ENCODE measurements around the gene MEOX2. TPM values are rescaled to one million over a fixed set of nuclear protein-coding genes. Genes with fewer than 3 reads are reported as not detected.

MEOX2 gene
- total and polyA plus RNA-seq, 2 experiments from 2014 or later: not detected

GRCh38 chr7:15681186-15681585 lies 5.3 kb downstream of the MEOX2 start:
- in situ Hi-C loops (cut with MboI): no loop called here
- Histone ChIP-seq H3K9me3 (ENCODE audit: low read depth) (no peaks in the 10 kb centered on the region), H2AFZ (no peak overlapping the region), H4K20me1 (ENCODE audit: insufficient read depth) (no peaks in the 10 kb centered on the region), H3F3A (ENCODE audit: insufficient read depth) (no peaks in the 10 kb centered on the region), H3K4me2 (ENCODE audit: unreplicated experiment) (no peak overlapping the region), H3K9ac (no peak overlapping the region), H3K27ac (no peak overlapping the region), H3K9me2 (ENCODE audit: insufficient read depth) (no peaks in the 10 kb centered on the region), H3K79me2 (ENCODE audit: insufficient read depth) (no peaks in the 10 kb centered on the region), H3K4me3 (no peak overlapping the region), H3K36me3 (ENCODE audit: low read depth) (no peaks in the 10 kb centered on the region), H3K4me1 (ENCODE audit: insufficient read depth) (peaks cover 4% of the 10 kb centered on the region; the same call in 1 of the 2 replicates), H3K27me3 (replicated peaks; ENCODE audit: insufficient read depth) (peaks cover 50% of the 10 kb centered on the region)
- no peak for DNase-seq
- TF ChIP-seq EZH2 (IDR thresholded peaks at IDR 0.05; ENCODE audit: insufficient read depth, poor library complexity, severe bottlenecking): no peak
- no peak for TF ChIP-seq EZH2phosphoT487 (IDR thresholded peaks at IDR 0.05; ENCODE audit: insufficient read depth, low read depth)
- 74 to 78% methylated on average over 1 of the region's 1 CpG for WGBS, 2 experiments (ENCODE audit: low coverage in 1 of 2, low lambda C conversion rate in 2 of 2, missing lambda C conversion rate in 2 of 2)

GRCh38 chr7:15680446-15680845 lies 6.0 kb downstream of the MEOX2 start:
- Histone ChIP-seq H4K20me1 (ENCODE audit: insufficient read depth) (no peaks in the 10 kb centered on the region), H3K4me1 (ENCODE audit: insufficient read depth) (peaks cover 3% of the 10 kb centered on the region; the same call in 1 of the 2 replicates), H2AFZ (no peak overlapping the region), H3K79me2 (ENCODE audit: insufficient read depth) (no peaks in the 10 kb centered on the region), H3K27ac (no peak overlapping the region), H3F3A (ENCODE audit: insufficient read depth) (no peaks in the 10 kb centered on the region), H3K4me3 (no peak overlapping the region), H3K36me3 (ENCODE audit: low read depth) (no peaks in the 10 kb centered on the region), H3K9me3 (ENCODE audit: low read depth) (no peaks in the 10 kb centered on the region), H3K9me2 (ENCODE audit: insufficient read depth) (no peaks in the 10 kb centered on the region), H3K4me2 (ENCODE audit: unreplicated experiment) (no peak overlapping the region), H3K9ac (no peak overlapping the region), H3K27me3 (replicated peaks; ENCODE audit: insufficient read depth) (peaks cover 42% of the 10 kb centered on the region)
- in situ Hi-C loops (cut with MboI): no loop called here
- WGBS, 2 experiments (ENCODE audit: low coverage in 1 of 2, low lambda C conversion rate in 2 of 2, missing lambda C conversion rate in 2 of 2): 88% methylated on average over 3 of the region's 3 CpGs
- DNase-seq: no peak
- TF ChIP-seq EZH2 (IDR thresholded peaks at IDR 0.05; ENCODE audit: insufficient read depth, poor library complexity, severe bottlenecking): no peak
- no peak for TF ChIP-seq EZH2phosphoT487 (IDR thresholded peaks at IDR 0.05; ENCODE audit: insufficient read depth, low read depth)

- WGBS, 2 experiments (ENCODE audit: low coverage in 1 of 2, low lambda C conversion rate in 2 of 2, missing lambda C conversion rate in 2 of 2): 93 to 97% methylated on average over 1 of the region's 1 CpG
- Histone ChIP-seq H3K27ac (no peak overlapping the region), H3K4me1 (ENCODE audit: insufficient read depth) (no peaks in the 10 kb centered on the region), H3K79me2 (ENCODE audit: insufficient read depth) (no peaks in the 10 kb centered on the region), H3K27me3 (replicated peaks; ENCODE audit: insufficient read depth) (peaks cover 31% of the 10 kb centered on the region), H3K9me2 (ENCODE audit: insufficient read depth) (no peaks in the 10 kb centered on the region), H3F3A (ENCODE audit: insufficient read depth) (no peaks in the 10 kb centered on the region), H3K36me3 (ENCODE audit: low read depth) (no peaks in the 10 kb centered on the region), H4K20me1 (ENCODE audit: insufficient read depth) (no peaks in the 10 kb centered on the region), H3K9ac (no peak overlapping the region), H3K4me3 (no peak overlapping the region), H3K4me2 (ENCODE audit: unreplicated experiment) (no peak overlapping the region), H2AFZ (no peak overlapping the region), H3K9me3 (ENCODE audit: low read depth) (no peaks in the 10 kb centered on the region)
- DNase-seq: no peak
- in situ Hi-C loops (cut with MboI): no loop called here
- no peak for TF ChIP-seq EZH2phosphoT487 (IDR thresholded peaks at IDR 0.05; ENCODE audit: insufficient read depth, low read depth)
- no peak for TF ChIP-seq EZH2 (IDR thresholded peaks at IDR 0.05; ENCODE audit: insufficient read depth, poor library complexity, severe bottlenecking)
Measured at GRCh38 chr7:15679306-15679705, 7.2 kb downstream of the MEOX2 start.

GRCh38 chr7:15678653-15679052 lies 7.8 kb downstream of the MEOX2 start:
- no peak for TF ChIP-seq EZH2phosphoT487 (IDR thresholded peaks at IDR 0.05; ENCODE audit: insufficient read depth, low read depth)
- TF ChIP-seq EZH2 (IDR thresholded peaks at IDR 0.05; ENCODE audit: insufficient read depth, poor library complexity, severe bottlenecking): no peak
- H4K20me1 ChIP-seq (ENCODE audit: insufficient read depth): no peaks in the 10 kb centered on the region
- no peaks in the 10 kb centered on the region for H3K4me1 ChIP-seq (ENCODE audit: insufficient read depth)
- in situ Hi-C loops (cut with MboI): no loop called here
- no peaks in the 10 kb centered on the region for H3K9me2 ChIP-seq (ENCODE audit: insufficient read depth)
- no peak overlapping the region for H3K27ac ChIP-seq
- no peaks in the 10 kb centered on the region for H3K36me3 ChIP-seq (ENCODE audit: low read depth)
- WGBS, 2 experiments (ENCODE audit: low coverage in 1 of 2, low lambda C conversion rate in 2 of 2, missing lambda C conversion rate in 2 of 2): 37 to 47% methylated on average over 3 of the region's 3 CpGs
- no peaks in the 10 kb centered on the region for H3K79me2 ChIP-seq (ENCODE audit: insufficient read depth)
- H3K9me3 ChIP-seq (ENCODE audit: low read depth): no peaks in the 10 kb centered on the region
- H2AFZ ChIP-seq: no peak overlapping the region
- H3K27me3 ChIP-seq (replicated peaks; ENCODE audit: insufficient read depth): peaks cover 24% of the 10 kb centered on the region
- H3K4me2 ChIP-seq (ENCODE audit: unreplicated experiment): no peak overlapping the region
- no peaks in the 10 kb centered on the region for H3F3A ChIP-seq (ENCODE audit: insufficient read depth)
- no peak overlapping the region for H3K4me3 ChIP-seq
- no peak overlapping the region for H3K9ac ChIP-seq
- DNase-seq: no peak

- H3K4me2 ChIP-seq (ENCODE audit: unreplicated experiment): no peak overlapping the region
- no peak overlapping the region for H3K27ac ChIP-seq
- DNase-seq: no peak
- H3K9me2 ChIP-seq (ENCODE audit: insufficient read depth): no peaks in the 10 kb centered on the region
- H3K4me3 ChIP-seq: no peak overlapping the region
- no peaks in the 10 kb centered on the region for H3K79me2 ChIP-seq (ENCODE audit: insufficient read depth)
- no peaks in the 10 kb centered on the region for H4K20me1 ChIP-seq (ENCODE audit: insufficient read depth)
- no peaks in the 10 kb centered on the region for H3K4me1 ChIP-seq (ENCODE audit: insufficient read depth)
- TF ChIP-seq EZH2 (IDR thresholded peaks at IDR 0.05; ENCODE audit: insufficient read depth, poor library complexity, severe bottlenecking) (no peak), EZH2phosphoT487 (IDR thresholded peaks at IDR 0.05; ENCODE audit: insufficient read depth, low read depth) (no peak)
- no peaks in the 10 kb centered on the region for H3K9me3 ChIP-seq (ENCODE audit: low read depth)
- H3K27me3 ChIP-seq (replicated peaks; ENCODE audit: insufficient read depth): no peaks in the 10 kb centered on the region
- 34 to 35% methylated on average over 2 of the region's 2 CpGs for WGBS, 2 experiments (ENCODE audit: low coverage in 1 of 2, low lambda C conversion rate in 2 of 2, missing lambda C conversion rate in 2 of 2)
- H2AFZ ChIP-seq: no peak overlapping the region
- H3K36me3 ChIP-seq (ENCODE audit: low read depth): no peaks in the 10 kb centered on the region
- H3K9ac ChIP-seq: no peak overlapping the region
- no peaks in the 10 kb centered on the region for H3F3A ChIP-seq (ENCODE audit: insufficient read depth)
- in situ Hi-C loops (cut with MboI): no loop called here
Measured at GRCh38 chr7:15675379-15675778, 11.1 kb downstream of the MEOX2 start.
